ENCODE results near the gene IFT27. TPM values are rescaled to one million over a fixed set of nuclear protein-coding genes. Genes with fewer than 3 reads are reported as not detected.

IFT27 gene
- total RNA-seq, 1 experiment from 2014 or later = 23.2 TPM

GRCh38 chr22:36714110-36714509, 61.8 kb downstream of the IFT27 start:
- POLR2A ChIA-PET = no interaction called here
- CTCF ChIA-PET = interaction anchor here (0.7 kb wide), 1 partner anchor 40 kb away, joined by 3 read pairs; no protein-coding TSS in a partner anchor

More at GRCh38 chr22:36714110-36714509, 61.8 kb downstream of the IFT27 start:
- TF ChIP-seq JUND (IDR thresholded peaks at IDR 0.05) (no peak), SP1 (IDR thresholded peaks at IDR 0.05; ENCODE audit: low read depth) (no peak), SRF (IDR thresholded peaks at IDR 0.05; ENCODE audit: low read depth) (no peak), ZBTB33 (IDR thresholded peaks at IDR 0.05; ENCODE audit: extremely low read depth, insufficient replicate concordance, low read length) (no peak), CBX3 (IDR thresholded peaks at IDR 0.05; ENCODE audit: low read depth) (no peak), CEBPB (IDR thresholded peaks at IDR 0.05; ENCODE audit: low read depth) (no peak), FOSL1 (IDR thresholded peaks at IDR 0.05; ENCODE audit: low read depth) (no peak), CTCF (IDR thresholded peaks at IDR 0.05 in 2 of 3, conservative IDR thresholded peaks at IDR 0.05 in 1 of 3; ENCODE audit: borderline replicate concordance in 1 of 3, insufficient read depth in 1 of 3, low read depth in 2 of 3, low read length in 2 of 3) (no peak)
- H2AFZ ChIP-seq (ENCODE audit: low read depth, low read length, poor library complexity, severe bottlenecking) = no peak overlapping the region
- RAD21 ChIA-PET (ENCODE audit: low non-redundant PET in 1 of 2, low total read pairs in 2 of 2, uncharacterized antibody in 2 of 2, unreplicated experiment in 2 of 2) = no interaction called here
- H3K27me3 ChIP-seq (ENCODE audit: insufficient read depth, low read length) = peaks cover 59% of the 10 kb centered on the region
- H3K79me2 ChIP-seq (ENCODE audit: insufficient read depth, low read length) = no peaks in the 10 kb centered on the region
- no peak for ATAC-seq
- H3K36me3 ChIP-seq (ENCODE audit: control insufficient read depth in 1 of 2, insufficient read depth in 2 of 2, low read length in 2 of 2) = no peaks in the 10 kb centered on the region
- intact Hi-C loops (cut with micrococcal nuclease) = no loop called here
- H3K4me3 ChIP-seq (replicated peaks in 1 of 2; ENCODE audit: low read depth in 1 of 2, low read length in 2 of 2) = no peak overlapping the region
- H3K9ac ChIP-seq (ENCODE audit: low read length) = no peak overlapping the region
- H3K4me2 ChIP-seq (ENCODE audit: low read length) = no peak overlapping the region
- no peaks in the 10 kb centered on the region for H3K9me3 ChIP-seq (ENCODE audit: control insufficient read depth in 1 of 2, insufficient read depth in 1 of 2, low read depth in 1 of 2, low read length in 2 of 2)
- no peak overlapping the region for H3K27ac ChIP-seq (ENCODE audit: low read depth, low read length)
- H3K9me2 ChIP-seq (ENCODE audit: insufficient read depth) = no peaks in the 10 kb centered on the region
- BruUV-seq (replicated peaks) = no TSS peak
- no peaks in the 10 kb centered on the region for H3K4me1 ChIP-seq (ENCODE audit: control insufficient read depth in 1 of 2, insufficient read depth in 2 of 2, low read length in 2 of 2)
- no peaks in the 10 kb centered on the region for H4K20me1 ChIP-seq (ENCODE audit: insufficient read depth)
- no peak for DNase-seq (ENCODE audit: low read depth, low spot score)

Measured in HCT116 (cell line).